Natural killer cell (primary cell): ENCODE measurements around the gene C22orf23. TPM values are rescaled to one million over a fixed set of nuclear protein-coding genes. Genes with fewer than 3 reads are reported as not detected.

ENCODE experiments used
- ATAC-seq, 3 donors: fragments of 150-1000 bp in 2 of 3; fragments of 200-7000 bp in 1 of 3; cut with Tn5 transposase; 1 replicate in 1 of 3; 2 replicates in 2 of 3; pipeline ENCODE4 v1.10.0; 2021; ENCODE audit warnings: mild to moderate bottlenecking in 2 of 3, moderate library complexity in 2 of 3
- DNase-seq, 2 donors: peaks; one replicate each; pipeline versions ENCODE4 v3.0.0 to v3.0.0-alpha.2; 2013 to 2021; ENCODE audit warnings: mixed read lengths in 1 of 2
- H3K27ac ChIP-seq: one replicate; pipeline ENCODE4 v1.5.1; 2013; ENCODE audit warnings: mild to moderate bottlenecking, low read length
- H3K27me3 ChIP-seq: one replicate; pipeline ENCODE4 v1.6.1; 2013; ENCODE audit warnings: low read length; ENCODE audit not compliant: control insufficient read depth, insufficient read depth
- H3K36me3 ChIP-seq: one replicate; pipeline ENCODE4 v1.6.1; 2013; ENCODE audit warnings: low read length; ENCODE audit not compliant: control insufficient read depth, insufficient read depth
- H3K4me1 ChIP-seq: one replicate; pipeline ENCODE4 v1.6.1; 2013; ENCODE audit warnings: low read length; ENCODE audit not compliant: control insufficient read depth, insufficient read depth
- H3K4me3 ChIP-seq: one replicate; pipeline ENCODE4 v1.5.1; 2013; ENCODE audit warnings: low read length
- H3K9me3 ChIP-seq: one replicate; pipeline ENCODE4 v1.6.1; 2013; ENCODE audit warnings: low read length; ENCODE audit not compliant: control insufficient read depth, insufficient read depth
- H3K27ac Mint-ChIP-seq, 2 donors: one replicate each; pipeline ENCODE4 v1.8.0; 2022; ENCODE audit warnings: mild to moderate bottlenecking in 2 of 2, mixed read lengths in 2 of 2, moderate library complexity in 1 of 2
- H3K27me3 Mint-ChIP-seq, 2 donors: one replicate each; pipeline ENCODE4 v1.8.0; 2022; ENCODE audit warnings: low read depth in 2 of 2, mixed read lengths in 2 of 2
- H3K36me3 Mint-ChIP-seq: one replicate; pipeline ENCODE4 v1.8.0; 2022; ENCODE audit warnings: mixed read lengths
- H3K4me1 Mint-ChIP-seq, 2 donors: one replicate each; pipeline ENCODE4 v1.8.0; 2022; ENCODE audit warnings: mixed read lengths in 2 of 2
- H3K4me3 Mint-ChIP-seq: one replicate; pipeline ENCODE4 v1.8.0; 2022; ENCODE audit warnings: mild to moderate bottlenecking, moderate library complexity, mixed read lengths
- H3K9me3 Mint-ChIP-seq, 2 donors: one replicate each; pipeline ENCODE4 v1.8.0; 2022; ENCODE audit warnings: mixed read lengths in 2 of 2
- CTCF ChIP-seq: fragments of 200-600 bp; IDR thresholded peaks from one replicate; pipeline ENCODE4 v1.8.0; 2022; ENCODE audit warnings: antibody characterized with exemption
- WGBS: methylation state at CpG from one replicate; pipeline ENCODE4 v1.1.7; 2013; ENCODE audit warnings: missing lambda C conversion rate; ENCODE audit not compliant: insufficient coverage; 5-methylcytosine and 5-hydroxymethylcytosine counted together
- intact Hi-C: fragments of 100-400 bp; cut with micrococcal nuclease; formaldehyde crosslinking; loops from one replicate; pipeline ENCODE4 v1.14.2; 2022
- total RNA-seq, 4 donors: library from RNA; stranded (reverse); fragments of 120-200 nt in 1 of 4; gene quantifications; one replicate each; pipeline versions ENCODE4 v1.2.3 to v1.2.4, GENCODE V29; 2013 to 2022

Gene C22orf23
- total RNA-seq, 3 donors from 2014 or later (not counting 1 experiment from before 2014, with no cell fraction given): not detected

GRCh38 chr22:37995460-37995859, 42.1 kb upstream of the C22orf23 start:
- peaks cover 83% of the 10 kb centered on the region for H3K4me1 ChIP-seq
- 86% methylated on average over 3 of the region's 4 CpGs for WGBS

GRCh38 chr22:37994982-37995381, 41.6 kb upstream of the C22orf23 start:
- H3K27me3 ChIP-seq: no peaks in the 10 kb centered on the region
- intact Hi-C loops: no loop called here
- Mint-ChIP-seq H3K4me3 (peak overlapping the region; percentile 72), H3K4me1 (peaks cover 47 to 65% of the 10 kb centered on the region in 2 donors), H3K9me3 (no peaks in the 10 kb centered on the region), H3K27me3 (no peaks in the 10 kb centered on the region), H3K36me3 (no peaks in the 10 kb centered on the region), H3K27ac (peak overlapping the region; percentile 83 to 84)
- DNase-seq: no peak
- no peaks in the 10 kb centered on the region for H3K9me3 ChIP-seq
- H3K4me3 ChIP-seq: no peak overlapping the region
- 88% methylated on average over 6 of the region's 6 CpGs for WGBS
- no peak for ATAC-seq
- no peaks in the 10 kb centered on the region for H3K36me3 ChIP-seq
- H3K27ac ChIP-seq: peak overlapping the region; percentile 81
- H3K4me1 ChIP-seq: peaks cover 79% of the 10 kb centered on the region
- TF ChIP-seq CTCF: no peak

More at GRCh38 chr22:37995460-37995859, 42.1 kb upstream of the C22orf23 start:
- no peaks in the 10 kb centered on the region for H3K36me3 Mint-ChIP-seq
- H3K9me3 ChIP-seq: no peaks in the 10 kb centered on the region
- ATAC-seq (no peak), DNase-seq (no peak)
- no peaks in the 10 kb centered on the region for H3K27me3 ChIP-seq
- no peak for TF ChIP-seq CTCF
- intact Hi-C loops: no loop called here
- no peaks in the 10 kb centered on the region for H3K36me3 ChIP-seq
- H3K9me3 Mint-ChIP-seq: no peaks in the 10 kb centered on the region
- H3K27ac Mint-ChIP-seq: peak overlapping the region; percentile 83 to 84
- peaks cover 47 to 70% of the 10 kb centered on the region in 2 donors for H3K4me1 Mint-ChIP-seq
- no peak overlapping the region for H3K4me3 ChIP-seq
- peak overlapping the region; percentile 72 for H3K4me3 Mint-ChIP-seq
- H3K27me3 Mint-ChIP-seq: no peaks in the 10 kb centered on the region
- peak overlapping the region; percentile 81 for H3K27ac ChIP-seq

- Histone ChIP-seq H3K4me1 (peaks cover 69% of the 10 kb centered on the region), H3K27me3 (no peaks in the 10 kb centered on the region), H3K36me3 (no peaks in the 10 kb centered on the region), H3K9me3 (no peaks in the 10 kb centered on the region), H3K27ac (peak overlapping the region; percentile 81), H3K4me3 (no peak overlapping the region)
- no peaks in the 10 kb centered on the region for H3K9me3 Mint-ChIP-seq
- no peaks in the 10 kb centered on the region for H3K36me3 Mint-ChIP-seq
- ATAC-seq (peak; percentile 97 to 99 (median 97)), DNase-seq (peak; percentile 56 to 65)
- intact Hi-C loops: no loop called here
- no peak for TF ChIP-seq CTCF
- peak overlapping the region; percentile 83 to 84 for H3K27ac Mint-ChIP-seq
- WGBS: 28% methylated on average over 6 of the region's 6 CpGs
- H3K27me3 Mint-ChIP-seq: no peaks in the 10 kb centered on the region
- H3K4me1 Mint-ChIP-seq: peaks cover 47 to 64% of the 10 kb centered on the region in 2 donors
- peak overlapping the region; percentile 73 for H3K4me3 Mint-ChIP-seq
Measured at GRCh38 chr22:37994049-37994448, 40.6 kb upstream of the C22orf23 start.
